GM10248 (cell line): ENCODE data around the gene SLX9.

Experiments
- CTCF ChIA-PET: fragments of 300-600 bp; sonication (Branson Sonifier 250); formaldehyde crosslinking; extraction: SDS; loops from one replicate; lab custom pipeline; 2021; ENCODE audit warnings: antibody characterized with exemption; lab: Yijun Ruan, JAX
- POLR2A ChIA-PET: fragments of 350-650 bp; sonication (Branson Sonifier 250); formaldehyde crosslinking; extraction: SDS; loops from one replicate; lab custom pipeline; 2020; ENCODE audit warnings: antibody characterized with exemption; lab: Yijun Ruan, JAX
- DNase-seq: peaks from one replicate; pipeline ENCODE4 v3.0.0; 2012; ENCODE audit errors: extremely low spot score
- TF ChIP-seq, protein P1 (sequence below): IDR thresholded peaks from 2 replicates; pipeline ENCODE4 v1.5.1; 2012; ENCODE audit warnings: mild to moderate bottlenecking, low read depth; ENCODE audit errors: extremely low read depth, missing control alignments, control extremely low read depth

SLX9 gene

DNA sequence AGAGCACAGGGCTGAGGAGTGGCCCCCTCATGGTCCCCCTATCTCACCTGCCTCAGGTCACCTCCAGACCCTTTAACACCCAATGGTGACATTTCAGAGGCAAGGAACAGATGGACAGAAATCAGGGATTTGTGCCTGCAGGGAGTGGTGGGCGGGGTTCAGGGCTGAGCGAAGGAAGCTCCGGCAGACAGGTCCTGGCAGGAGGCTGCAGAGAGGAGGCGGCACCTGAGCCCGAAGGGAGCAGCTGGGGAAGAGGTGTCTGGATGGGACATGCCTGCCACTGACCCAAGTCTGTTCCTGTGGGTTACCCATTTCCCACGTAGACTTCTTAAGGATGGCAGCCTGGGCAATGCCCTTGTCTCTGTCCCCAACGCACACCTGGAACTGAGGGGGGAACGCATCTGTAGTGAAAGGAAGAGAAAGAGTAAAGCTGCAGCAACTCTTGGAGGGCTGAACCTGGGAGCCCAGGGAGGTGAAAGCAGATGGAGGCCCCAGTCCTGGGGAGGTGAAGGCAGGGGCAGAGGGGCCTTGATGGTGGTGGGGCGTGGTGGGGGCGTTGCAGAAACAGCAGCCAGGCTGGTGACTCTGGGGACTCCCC, 72.9 kb downstream of the SLX9 start:
- ChIA-PET POLR2A (no interaction called here), CTCF (interaction anchor here (1.3 kb wide), 1 partner anchor 124 kb away, joined by 4 read pairs; no protein-coding TSS in a partner anchor)
- TF ChIP-seq, protein P1, sequence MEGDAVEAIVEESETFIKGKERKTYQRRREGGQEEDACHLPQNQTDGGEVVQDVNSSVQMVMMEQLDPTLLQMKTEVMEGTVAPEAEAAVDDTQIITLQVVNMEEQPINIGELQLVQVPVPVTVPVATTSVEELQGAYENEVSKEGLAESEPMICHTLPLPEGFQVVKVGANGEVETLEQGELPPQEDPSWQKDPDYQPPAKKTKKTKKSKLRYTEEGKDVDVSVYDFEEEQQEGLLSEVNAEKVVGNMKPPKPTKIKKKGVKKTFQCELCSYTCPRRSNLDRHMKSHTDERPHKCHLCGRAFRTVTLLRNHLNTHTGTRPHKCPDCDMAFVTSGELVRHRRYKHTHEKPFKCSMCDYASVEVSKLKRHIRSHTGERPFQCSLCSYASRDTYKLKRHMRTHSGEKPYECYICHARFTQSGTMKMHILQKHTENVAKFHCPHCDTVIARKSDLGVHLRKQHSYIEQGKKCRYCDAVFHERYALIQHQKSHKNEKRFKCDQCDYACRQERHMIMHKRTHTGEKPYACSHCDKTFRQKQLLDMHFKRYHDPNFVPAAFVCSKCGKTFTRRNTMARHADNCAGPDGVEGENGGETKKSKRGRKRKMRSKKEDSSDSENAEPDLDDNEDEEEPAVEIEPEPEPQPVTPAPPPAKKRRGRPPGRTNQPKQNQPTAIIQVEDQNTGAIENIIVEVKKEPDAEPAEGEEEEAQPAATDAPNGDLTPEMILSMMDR: no peak
- no peak for DNase-seq

DNA sequence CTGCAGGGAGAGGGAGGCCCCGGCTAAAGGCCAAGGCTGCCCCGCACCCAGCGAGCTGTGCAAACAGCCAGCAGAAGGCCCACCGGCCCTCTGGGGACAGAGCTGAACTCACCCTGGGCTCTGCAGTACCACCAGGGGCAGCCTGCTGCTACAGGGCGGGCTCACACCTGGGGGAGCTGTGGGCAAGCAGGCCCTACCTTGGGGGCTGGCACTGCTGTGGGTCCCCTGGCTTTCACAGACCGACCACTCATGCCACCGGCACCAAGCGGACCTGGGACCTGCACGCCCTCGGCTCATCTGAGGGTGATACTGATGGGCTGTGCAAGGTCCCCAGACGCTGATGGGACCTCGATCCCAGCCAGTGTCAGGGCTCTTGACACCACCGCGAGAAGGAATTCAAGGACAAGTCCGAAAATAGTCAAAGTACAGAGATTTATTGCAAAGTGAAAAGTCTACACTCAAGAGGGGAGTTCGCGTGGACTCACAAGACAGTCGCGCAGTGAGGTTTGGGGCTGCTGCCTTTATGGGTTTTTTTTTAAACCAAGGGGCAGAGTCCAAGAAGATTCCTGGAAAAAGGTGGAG, 73.5 kb downstream of the SLX9 start:
- DNase-seq: no peak
- CTCF ChIA-PET: no interaction called here
- POLR2A ChIA-PET: no interaction called here
- TF ChIP-seq, protein P1: no peak

DNA sequence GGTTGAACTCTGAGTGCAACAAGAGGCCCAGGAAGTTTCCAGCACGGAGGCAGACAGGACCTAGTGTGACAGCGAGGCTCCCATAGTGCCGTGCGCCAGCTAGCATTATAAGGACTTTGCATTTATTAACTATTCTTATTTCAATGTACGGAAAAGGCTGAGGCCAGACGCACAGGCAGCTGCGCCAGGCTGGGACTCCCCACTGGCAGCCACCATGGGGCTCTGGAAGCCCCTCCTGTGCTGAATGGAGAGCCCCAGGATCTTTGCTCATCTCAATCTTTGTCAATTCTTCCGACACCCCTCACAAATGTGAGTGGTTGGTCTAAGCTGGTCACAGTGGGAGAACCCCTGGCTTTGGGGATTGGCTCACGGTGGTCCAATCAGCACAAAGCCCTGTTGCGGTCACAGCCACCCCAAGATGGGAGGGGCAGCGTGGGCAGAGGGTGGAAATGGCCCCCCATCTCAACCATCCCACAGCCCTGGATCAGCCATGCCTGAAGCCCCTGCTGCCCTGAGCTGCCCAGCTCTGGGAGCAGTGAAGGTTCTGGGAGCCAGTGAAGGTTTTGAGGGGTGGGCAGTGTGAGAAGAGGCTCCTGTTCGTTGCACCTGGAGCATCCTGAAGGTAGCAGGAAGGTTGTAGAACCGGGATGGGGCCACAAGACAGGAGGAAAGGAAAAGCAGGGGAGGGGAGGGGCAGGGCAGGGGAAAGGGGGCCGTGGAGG, 75.1 kb downstream of the SLX9 start:
- DNase-seq: no peak
- POLR2A ChIA-PET: no interaction called here
- TF ChIP-seq, protein P1: no peak
- CTCF ChIA-PET: no interaction called here

DNA sequence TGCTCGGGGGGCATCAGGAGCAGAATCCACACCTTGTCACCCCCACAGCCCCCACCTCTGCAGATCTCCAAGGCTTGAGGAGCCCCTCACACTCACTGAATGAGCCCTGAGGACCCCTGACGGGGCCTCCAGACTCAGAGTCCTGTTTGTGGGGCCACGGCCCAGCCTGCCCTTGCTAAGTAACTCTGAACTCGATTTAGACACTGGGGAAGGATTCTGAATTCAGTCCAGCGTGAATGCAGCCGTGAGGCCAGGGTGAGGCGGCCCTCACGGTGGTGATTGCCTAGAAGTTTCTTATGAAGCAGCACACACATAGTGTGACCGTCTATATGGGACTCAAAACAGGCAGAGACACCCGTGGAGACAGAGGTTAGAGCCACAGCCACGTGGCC, 75.6 kb downstream of the SLX9 start:
- CTCF ChIA-PET: no interaction called here
- TF ChIP-seq, protein P1: no peak
- POLR2A ChIA-PET: no interaction called here
- no peak for DNase-seq

DNA sequence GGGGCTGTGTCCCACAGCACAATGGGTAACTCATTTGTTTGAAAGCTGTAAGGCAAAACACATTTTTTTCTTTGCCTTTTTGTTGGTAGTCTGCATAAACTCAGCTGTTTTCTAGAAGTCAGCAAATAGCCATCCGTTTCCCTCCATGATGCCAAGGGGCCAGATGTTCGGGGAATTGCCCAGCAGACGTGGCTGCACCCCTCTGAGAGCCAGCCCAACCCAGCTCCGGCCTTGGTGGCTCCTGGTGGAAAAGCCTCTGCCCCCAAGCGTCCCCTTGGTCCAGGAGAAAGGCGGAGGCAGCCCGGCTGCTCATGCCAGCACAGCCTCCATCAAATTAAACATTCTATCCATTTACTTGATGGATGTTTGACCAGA, 76.2 kb downstream of the SLX9 start:
- ChIA-PET POLR2A (no interaction called here), CTCF (interaction anchor here (1.2 kb wide), 1 partner anchor 29 kb away, joined by 4 read pairs; no protein-coding TSS in a partner anchor)
- TF ChIP-seq, protein P1: no peak
- no peak for DNase-seq

DNA sequence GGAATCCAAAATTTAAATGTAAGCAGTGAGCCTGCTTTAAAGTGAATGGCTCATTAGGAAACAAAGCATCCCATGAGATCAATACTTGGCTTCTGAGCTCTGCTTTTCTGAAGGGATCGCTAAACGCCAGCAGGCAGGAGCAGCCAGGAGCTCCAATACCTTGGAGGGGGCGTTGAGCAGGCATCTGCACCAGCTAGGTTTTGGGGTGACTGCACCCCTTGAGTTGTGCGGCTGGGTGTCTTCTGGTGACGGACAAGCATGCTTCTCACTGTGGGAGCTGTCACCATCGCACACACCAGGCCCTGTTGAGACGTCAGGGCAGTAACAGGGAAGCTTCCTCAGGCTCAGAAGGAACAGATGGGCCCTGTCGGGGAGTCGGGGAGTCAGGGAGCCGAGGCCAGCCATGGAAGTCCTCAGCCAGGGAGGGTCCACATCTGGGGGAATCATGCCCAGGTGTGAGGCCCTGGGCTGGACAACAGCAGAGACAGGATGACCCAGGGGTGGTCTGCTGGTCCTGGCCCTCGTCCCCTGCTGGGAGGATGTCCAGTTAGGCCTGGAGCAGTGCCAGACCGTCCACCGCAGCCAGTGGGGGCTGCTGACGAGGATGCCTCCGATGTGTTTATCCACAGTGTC, 76.7 kb downstream of the SLX9 start:
- ChIA-PET POLR2A (no interaction called here), CTCF (interaction anchor here (1.2 kb wide), 1 partner anchor 29 kb away, joined by 4 read pairs; no protein-coding TSS in a partner anchor)
- no peak for DNase-seq

More for the DNA sequence above, 76.7 kb downstream of the SLX9 start:
- TF ChIP-seq, protein P1: no peak
